ENCODE results near the gene OTUD5.

Gene OTUD5

GRCh38 chrX:48937054-48937907 lies 20.1 kb downstream of the OTUD5 start:
- DNase-seq (ENCODE audit: low spot score), result peak; percentile 55

GRCh38 chrX:48936429-48937053 lies 20.9 kb downstream of the OTUD5 start:
- DNase-seq (ENCODE audit: low spot score), result no peak

GRCh38 chrX:48935301-48935670 lies 22.1 kb downstream of the OTUD5 start:
- DNase-seq (ENCODE audit: low spot score), result no peak

- no peak for DNase-seq (ENCODE audit: low spot score)
Observed at GRCh38 chrX:48934581-48935300, 22.7 kb downstream of the OTUD5 start.

GRCh38 chrX:48933757-48934156 lies 23.6 kb downstream of the OTUD5 start:
- no peak for DNase-seq (ENCODE audit: low spot score)

GRCh38 chrX:48927736-48928382 lies 29.5 kb downstream of the OTUD5 start:
- DNase-seq (ENCODE audit: low spot score), result no peak

GRCh38 chrX:48927123-48927522 lies 30.3 kb downstream of the OTUD5 start:
- DNase-seq (ENCODE audit: low spot score), result no peak

- no peak for DNase-seq (ENCODE audit: low spot score)
Observed at GRCh38 chrX:48924270-48924669, 33.1 kb downstream of the OTUD5 start.

GRCh38 chrX:48923771-48924170 lies 33.6 kb downstream of the OTUD5 start:
- DNase-seq (ENCODE audit: low spot score), result no peak

- no peak for DNase-seq (ENCODE audit: low spot score)
Observed at GRCh38 chrX:48920718-48921104, 36.7 kb downstream of the OTUD5 start.

GRCh38 chrX:48919947-48920717 lies 37.3 kb downstream of the OTUD5 start:
- peak; percentile 75 for DNase-seq (ENCODE audit: low spot score)

GRCh38 chrX:48919360-48919841 lies 38.0 kb downstream of the OTUD5 start:
- DNase-seq (ENCODE audit: low spot score), result no peak

GRCh38 chrX:48918643-48919340 lies 38.6 kb downstream of the OTUD5 start, which contains the start of gene PIM2:
Gene PIM2 (minus strand): TSS chrX:48919024. CDS start chrX:48918834, 190 bp downstream.
- peak; percentile 92 for DNase-seq (ENCODE audit: low spot score)

- DNase-seq (ENCODE audit: low spot score), result peak; percentile 11
Observed at GRCh38 chrX:48918301-48918642, 39.1 kb downstream of the OTUD5 start.

- DNase-seq (ENCODE audit: low spot score), result peak; percentile 92
Observed at GRCh38 chrX:48917139-48918001, 40.0 kb downstream of the OTUD5 start.

- no peak for DNase-seq (ENCODE audit: low spot score)
Observed at GRCh38 chrX:48914593-48915493, 42.6 kb downstream of the OTUD5 start.

GRCh38 chrX:48913605-48914366 lies 43.6 kb downstream of the OTUD5 start:
- no peak for DNase-seq (ENCODE audit: low spot score)
